B cell (primary cell): ENCODE measurements around the gene KRT24. TPM values are rescaled to one million over a fixed set of nuclear protein-coding genes. Genes with fewer than 3 reads are reported as not detected.

ENCODE experiments used
- ATAC-seq: fragments of 200-7000 bp; cut with Tn5 transposase; one replicate; pipeline ENCODE4 v1.10.0; 2021; ENCODE audit warnings: low read depth, mild to moderate bottlenecking, moderate number of reproducible peaks, moderate library complexity
- CTCF ChIA-PET: fragments of 350-600 bp; sonication (Branson Sonifier 250); formaldehyde crosslinking; loops from one replicate; lab custom pipeline; 2021; ENCODE audit warnings: antibody characterized with exemption, inconsistent platforms; lab: Charles Lee
- POLR2A ChIA-PET: fragments of 350-600 bp; sonication (Branson Sonifier 250); formaldehyde crosslinking; loops from one replicate; lab custom pipeline; 2021; ENCODE audit warnings: antibody characterized with exemption; lab: Charles Lee
- DNase-seq: peaks from one replicate; pipeline ENCODE4 v3.0.0; 2013
- H2AFZ ChIP-seq: 2 replicates; pipeline ENCODE4 v1.6.1; 2012; ENCODE audit warnings: mild to moderate bottlenecking, low read depth, low read length; ENCODE audit not compliant: insufficient read depth, poor library complexity, severe bottlenecking
- H3K27ac ChIP-seq, 2 donors: 1 replicate in 1 of 2; 2 replicates in 1 of 2; pipeline ENCODE4 v1.5.1; 2012 to 2013; ENCODE audit warnings: low read length in 2 of 2, mild to moderate bottlenecking in 2 of 2, moderate library complexity in 1 of 2
- H3K27me3 ChIP-seq, 4 experiments: fragments of 200-600 bp in 1 of 4; sonication (generic) in 1 of 4; replicated peaks in 1 of 4; 1 replicate in 2 of 4; 2 replicates in 2 of 4; pipeline versions ENCODE4 v1.6.1 to v1.7.0; 2013 to 2016; ENCODE audit warnings: low read length in 3 of 4, mild to moderate bottlenecking in 2 of 4, mixed read lengths in 1 of 4, moderate library complexity in 1 of 4; ENCODE audit not compliant: insufficient read depth in 4 of 4, control insufficient read depth in 3 of 4; ENCODE audit errors: control extremely low read depth in 1 of 4
- H3K36me3 ChIP-seq, 2 experiments: replicated peaks in 1 of 2; 1 replicate in 1 of 2; 2 replicates in 1 of 2; pipeline versions ENCODE4 v1.6.1 to v1.7.1; 2013; ENCODE audit warnings: low read length in 1 of 2; ENCODE audit not compliant: insufficient read depth in 2 of 2, control insufficient read depth in 1 of 2; ENCODE audit errors: control extremely low read depth in 1 of 2, extremely low read depth in 1 of 2
- H3K4me1 ChIP-seq, 2 donors: fragments of 200-600 bp in 1 of 2; sonication (generic) in 1 of 2; 1 replicate in 1 of 2; 2 replicates in 1 of 2; pipeline versions ENCODE4 v1.5.1 to v1.6.1; 2013 to 2017; ENCODE audit warnings: low read length in 2 of 2; ENCODE audit not compliant: control insufficient read depth in 2 of 2, insufficient read depth in 2 of 2
- H3K4me2 ChIP-seq: replicated peaks from 2 replicates; pipeline ENCODE3; 2012; ENCODE audit warnings: mild to moderate bottlenecking, low read depth, low read length; ENCODE audit not compliant: poor library complexity, severe bottlenecking
- H3K4me3 ChIP-seq, 5 experiments: fragments of 200-600 bp in 1 of 5; sonication (generic) in 1 of 5; 1 replicate in 3 of 5; 2 replicates in 2 of 5; pipeline versions ENCODE4 v1.5.1 to v1.7.0; 2011 to 2016; ENCODE audit warnings: low read length in 4 of 5, mild to moderate bottlenecking in 4 of 5, low read depth in 2 of 5, control low read depth in 1 of 5, moderate library complexity in 1 of 5; ENCODE audit not compliant: insufficient read depth in 1 of 5; ENCODE audit errors: control extremely low read depth in 1 of 5, extremely low read depth in 1 of 5
- H3K79me2 ChIP-seq: fragments of 200-600 bp; sonication (generic); one replicate; pipeline ENCODE4 v1.6.0; 2016; ENCODE audit warnings: low read length; ENCODE audit not compliant: control insufficient read depth, insufficient read depth
- H3K9ac ChIP-seq: fragments of 200-600 bp; sonication (generic); 2 replicates; pipeline ENCODE4 v1.6.1; 2017; ENCODE audit warnings: mild to moderate bottlenecking, low read length, moderate library complexity
- H3K9me3 ChIP-seq, 3 donors: one replicate each; pipeline versions ENCODE4 v1.6.1 to v1.7.1; 2013; ENCODE audit warnings: low read length in 2 of 3; ENCODE audit not compliant: control insufficient read depth in 2 of 3, insufficient read depth in 1 of 3; ENCODE audit errors: control extremely low read depth in 1 of 3
- H4K20me1 ChIP-seq: 2 replicates; pipeline ENCODE4 v1.6.0; 2012; ENCODE audit warnings: mild to moderate bottlenecking, low read length; ENCODE audit not compliant: insufficient read depth, control insufficient read depth, poor library complexity, severe bottlenecking
- H3K27ac Mint-ChIP-seq: one replicate; pipeline ENCODE4 v1.8.0; 2021; ENCODE audit warnings: mixed read lengths
- H3K27me3 Mint-ChIP-seq: one replicate; pipeline ENCODE4 v1.8.0; 2021; ENCODE audit warnings: mixed read lengths
- H3K4me1 Mint-ChIP-seq: one replicate; pipeline ENCODE4 v1.8.0; 2021; ENCODE audit warnings: mixed read lengths
- H3K4me3 Mint-ChIP-seq: one replicate; pipeline ENCODE4 v1.8.0; 2021; ENCODE audit warnings: mixed read lengths
- H3K9me3 Mint-ChIP-seq: one replicate; pipeline ENCODE4 v1.8.0; 2022; ENCODE audit warnings: mixed read lengths; ENCODE audit not compliant: insufficient read depth
- EZH2 ChIP-seq: IDR thresholded peaks from 2 replicates; pipeline ENCODE4 v1.6.1; 2012; ENCODE audit warnings: borderline replicate concordance, low read depth, mild to moderate bottlenecking, moderate library complexity, low read length; ENCODE audit not compliant: insufficient read depth, poor library complexity, severe bottlenecking
- WGBS: methylation state at CpG from one replicate; pipeline ENCODE4 v1.1.5; 2013; ENCODE audit warnings: missing lambda C conversion rate; ENCODE audit not compliant: insufficient coverage; 5-methylcytosine and 5-hydroxymethylcytosine counted together
- intact Hi-C: fragments of 100-400 bp; cut with micrococcal nuclease; formaldehyde crosslinking; loops from one replicate; pipeline ENCODE4 v1.10.0; 2022
- polyA plus RNA-seq: library from polyadenylated mRNA; depleted of rRNA; stranded (reverse); fragments of >200 nt; gene quantifications from 2 replicates; pipeline ENCODE4 v1.2.3, GENCODE V29; 2012
- total RNA-seq, 2 donors: library from RNA; stranded (reverse); fragments of 120-200 nt in 1 of 2; gene quantifications; 1 replicate in 1 of 2; 2 replicates in 1 of 2; pipeline versions ENCODE4 v1.2.3 to v1.2.4, GENCODE V29; 2013 to 2022
- TF ChIP-seq, protein P1 (sequence below): fragments of 200-600 bp; IDR thresholded peaks from one replicate; pipeline ENCODE4 v1.8.0; 2022; ENCODE audit warnings: antibody characterized with exemption, mild to moderate bottlenecking

The KRT24 gene
- total and polyA plus RNA-seq, 2 donors (not counting 1 experiment from before 2014, with no cell fraction given) = not detected

DNA sequence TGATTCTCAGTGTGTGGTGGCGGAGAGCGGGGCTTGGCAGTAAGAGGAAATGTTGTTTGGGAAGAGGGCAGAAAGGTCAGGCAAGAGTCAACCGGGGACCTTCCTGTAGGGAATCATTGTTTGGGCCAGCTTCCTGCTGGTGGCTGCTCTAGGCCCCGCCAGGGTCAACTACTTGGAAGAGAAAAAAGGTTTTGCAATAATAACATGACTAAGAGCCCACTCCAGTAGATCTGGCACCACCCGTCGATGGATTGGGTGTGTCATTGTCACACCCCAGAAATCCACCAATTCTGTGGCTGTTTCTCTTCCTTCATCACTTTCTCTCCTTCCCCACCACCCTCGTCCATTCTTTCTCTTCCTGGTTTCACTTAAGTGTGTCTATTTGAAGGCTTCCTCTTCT, 4.2 kb upstream of the KRT24 start:
- Mint-ChIP-seq H3K4me3 (no peak overlapping the region), H3K27me3 (peaks cover 46% of the 10 kb centered on the region), H3K4me1 (no peaks in the 10 kb centered on the region), H3K27ac (no peak overlapping the region), H3K9me3 (no peaks in the 10 kb centered on the region)
- Histone ChIP-seq H3K27ac (no peak overlapping the region), H2AFZ (no peak overlapping the region), H3K27me3 (peaks cover 0 to 5% (median 4%) of the 10 kb centered on the region in 4 experiments), H3K4me3 (no peak overlapping the region), H3K4me1 (no peaks in the 10 kb centered on the region), H3K36me3 (no peaks in the 10 kb centered on the region), H3K79me2 (no peaks in the 10 kb centered on the region), H3K4me2 (no peak overlapping the region), H3K9ac (no peak overlapping the region), H4K20me1 (no peaks in the 10 kb centered on the region), H3K9me3 (no peaks in the 10 kb centered on the region)
- CTCF ChIA-PET = no interaction called here
- intact Hi-C loops = no loop called here
- 85% methylated on average over 3 of the region's 7 CpGs for WGBS
- TF ChIP-seq, protein P1, sequence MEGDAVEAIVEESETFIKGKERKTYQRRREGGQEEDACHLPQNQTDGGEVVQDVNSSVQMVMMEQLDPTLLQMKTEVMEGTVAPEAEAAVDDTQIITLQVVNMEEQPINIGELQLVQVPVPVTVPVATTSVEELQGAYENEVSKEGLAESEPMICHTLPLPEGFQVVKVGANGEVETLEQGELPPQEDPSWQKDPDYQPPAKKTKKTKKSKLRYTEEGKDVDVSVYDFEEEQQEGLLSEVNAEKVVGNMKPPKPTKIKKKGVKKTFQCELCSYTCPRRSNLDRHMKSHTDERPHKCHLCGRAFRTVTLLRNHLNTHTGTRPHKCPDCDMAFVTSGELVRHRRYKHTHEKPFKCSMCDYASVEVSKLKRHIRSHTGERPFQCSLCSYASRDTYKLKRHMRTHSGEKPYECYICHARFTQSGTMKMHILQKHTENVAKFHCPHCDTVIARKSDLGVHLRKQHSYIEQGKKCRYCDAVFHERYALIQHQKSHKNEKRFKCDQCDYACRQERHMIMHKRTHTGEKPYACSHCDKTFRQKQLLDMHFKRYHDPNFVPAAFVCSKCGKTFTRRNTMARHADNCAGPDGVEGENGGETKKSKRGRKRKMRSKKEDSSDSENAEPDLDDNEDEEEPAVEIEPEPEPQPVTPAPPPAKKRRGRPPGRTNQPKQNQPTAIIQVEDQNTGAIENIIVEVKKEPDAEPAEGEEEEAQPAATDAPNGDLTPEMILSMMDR = no peak
- ATAC-seq (no peak), DNase-seq (no peak)
- POLR2A ChIA-PET = no interaction called here

DNA sequence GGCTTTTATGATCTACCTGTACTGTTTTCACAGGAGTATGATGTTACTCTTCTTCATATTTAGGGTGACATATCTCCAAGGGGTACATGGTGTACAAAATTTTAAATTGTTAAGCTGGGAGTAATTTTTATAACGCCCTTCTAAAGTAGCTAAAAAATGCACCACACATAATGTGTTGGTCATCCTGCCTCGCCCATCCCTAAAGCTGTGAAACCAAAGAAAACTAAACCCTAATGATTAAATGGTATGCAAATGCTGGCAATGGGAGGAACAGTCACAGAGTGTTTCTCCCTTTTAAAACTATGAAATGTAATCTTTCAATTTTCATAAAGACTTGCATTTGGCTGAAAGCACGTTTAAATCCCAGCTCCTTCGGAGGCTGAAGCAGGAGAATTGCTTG, 2.0 kb upstream of the KRT24 start:
- 60% methylated on average over 2 of the region's 4 CpGs for whole genome bisulfite sequencing
- Histone ChIP-seq H3K9me3 (no peaks in the 10 kb centered on the region), H3K4me3 (no peak overlapping the region), H3K27ac (no peak overlapping the region), H3K4me2 (no peak overlapping the region), H4K20me1 (no peaks in the 10 kb centered on the region), H2AFZ (no peak overlapping the region), H3K9ac (no peak overlapping the region), H3K27me3 (peaks cover 0 to 5% (median 4%) of the 10 kb centered on the region in 4 experiments), H3K79me2 (no peaks in the 10 kb centered on the region), H3K36me3 (no peaks in the 10 kb centered on the region), H3K4me1 (no peaks in the 10 kb centered on the region)
- ChIA-PET POLR2A (no interaction called here), CTCF (interaction anchor here (0.7 to 1.2 kb wide), 2 partner anchors 14 to 17 kb away, joined by 3 read pairs; no protein-coding TSS in a partner anchor)
- H3K4me3 Mint-ChIP-seq = no peak overlapping the region
- no peaks in the 10 kb centered on the region for H3K4me1 Mint-ChIP-seq
- intact Hi-C loops = no loop called here
- peaks cover 53% of the 10 kb centered on the region for H3K27me3 Mint-ChIP-seq
- no peaks in the 10 kb centered on the region for H3K9me3 Mint-ChIP-seq
- ATAC-seq (no peak), DNase-seq (no peak)
- H3K27ac Mint-ChIP-seq = no peak overlapping the region
- TF ChIP-seq EZH2 = no peak
- TF ChIP-seq, protein P1 = no peak
